GM18502 (cell line): Measurements from ENCODE around the gene MRPS33.
A peak's percentile ranks its signal among the peaks of the same experiment; 100 is the strongest.

Source experiments
- ATAC-seq: cut with Tn5 transposase; IDR thresholded peaks from one replicate; pipeline ENCODE4 v1.9.1; 2021; ENCODE audit warnings: mild to moderate bottlenecking; ENCODE audit not compliant: unreplicated experiment, poor library complexity

Gene MRPS33

GRCh38 chr7:141012696-141013344, 1.9 kb downstream of the MRPS33 start:
- no peak for ATAC-seq

DNA sequence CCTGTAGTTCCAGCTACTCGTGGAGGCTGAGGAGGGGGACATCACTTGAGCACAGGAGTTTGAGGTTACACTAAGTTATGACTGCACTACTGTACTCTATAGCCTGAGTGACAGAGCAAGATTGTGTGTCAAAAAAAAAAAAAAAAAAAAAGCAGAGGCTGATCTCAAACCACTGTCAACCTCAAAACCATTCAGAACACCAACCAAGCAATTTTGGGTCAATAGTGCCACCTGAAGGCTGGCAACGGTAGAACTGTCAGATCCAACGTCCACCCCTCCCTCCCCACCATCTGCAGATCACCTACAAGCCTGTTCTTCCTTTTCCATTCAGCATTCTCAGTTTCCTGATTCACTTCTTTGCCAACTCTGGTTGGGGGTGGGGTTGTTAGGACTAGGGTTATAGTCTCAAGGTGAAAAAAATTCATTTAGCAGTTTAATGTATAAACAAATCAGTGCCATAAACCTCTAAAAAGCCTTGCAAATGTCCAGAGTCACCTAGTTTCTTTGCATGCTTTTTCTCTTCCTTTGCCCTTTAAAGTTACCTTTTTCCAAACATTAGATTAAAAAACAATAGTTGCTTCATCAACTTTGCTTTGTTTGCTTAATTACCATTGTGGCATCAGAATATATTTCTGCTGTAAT, 2.6 kb downstream of the MRPS33 start:
- ATAC-seq, result peak; percentile 25

DNA sequence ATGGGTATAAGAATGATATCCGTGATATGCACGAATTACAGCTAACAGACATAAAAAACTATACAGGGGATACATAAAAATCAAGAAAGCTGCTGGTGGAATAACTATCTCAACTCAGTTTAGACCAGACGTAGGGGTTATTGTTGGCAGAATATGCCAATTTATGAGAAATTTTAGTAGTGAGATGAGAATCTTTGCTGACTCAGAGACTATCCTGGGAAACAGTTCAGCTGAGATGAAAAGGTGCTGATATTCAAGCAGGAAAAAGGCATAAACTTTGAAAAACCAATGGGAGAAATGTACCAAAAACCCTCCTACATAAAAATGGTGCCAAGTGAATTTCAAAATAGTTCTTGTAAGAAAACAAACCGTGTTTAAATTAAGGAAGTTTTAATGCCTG, 3.3 kb downstream of the MRPS33 start:
- no peak for ATAC-seq

- no peak for ATAC-seq
Measured at GRCh38 chr7:141003172-141004065, 11.3 kb downstream of the MRPS33 start.

DNA sequence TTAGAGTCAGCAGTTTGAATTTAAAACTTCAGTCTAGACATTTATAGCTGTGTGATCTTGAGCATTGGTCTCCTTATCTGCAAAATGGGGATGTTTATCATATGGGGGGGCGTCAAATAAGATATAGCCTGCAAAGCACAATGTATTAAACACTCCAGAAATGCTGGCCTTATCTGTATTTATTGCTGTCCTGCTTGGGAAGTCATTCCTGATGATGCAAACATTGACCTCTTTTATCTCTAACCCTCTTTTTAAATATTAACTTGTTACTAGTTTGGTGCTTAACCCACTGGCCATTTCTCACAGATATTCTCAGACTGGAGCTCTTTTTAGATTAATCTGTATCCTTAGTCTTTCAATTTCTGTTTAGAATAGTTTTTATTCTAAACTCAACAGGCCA, 13.2 kb downstream of the MRPS33 start:
- no peak for ATAC-seq

- ATAC-seq, result no peak
Measured at GRCh38 chr7:141001122-141001521, 13.6 kb downstream of the MRPS33 start.

GRCh38 chr7:140998715-140999114, 16.0 kb downstream of the MRPS33 start:
- ATAC-seq, result no peak

DNA sequence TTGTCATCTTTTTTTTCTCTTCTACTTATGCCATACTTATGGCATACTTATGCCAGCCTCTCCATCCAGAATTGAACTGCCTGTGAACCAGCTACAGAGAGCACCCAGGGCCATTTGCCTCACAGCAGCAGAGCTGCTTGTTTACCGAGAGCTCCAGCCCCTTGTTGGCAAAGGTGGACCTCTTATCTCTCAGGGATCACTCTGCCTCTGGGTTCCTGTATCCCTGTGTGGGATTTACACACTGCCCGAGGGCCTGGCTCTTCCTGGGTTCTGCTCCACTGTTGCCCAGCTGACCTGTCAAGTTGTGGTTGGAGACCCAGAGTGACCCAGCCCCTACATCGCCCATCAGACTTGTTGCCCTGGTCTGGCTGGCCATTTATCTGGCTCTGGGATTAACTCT, 22.3 kb downstream of the MRPS33 start:
- ATAC-seq, result no peak

DNA sequence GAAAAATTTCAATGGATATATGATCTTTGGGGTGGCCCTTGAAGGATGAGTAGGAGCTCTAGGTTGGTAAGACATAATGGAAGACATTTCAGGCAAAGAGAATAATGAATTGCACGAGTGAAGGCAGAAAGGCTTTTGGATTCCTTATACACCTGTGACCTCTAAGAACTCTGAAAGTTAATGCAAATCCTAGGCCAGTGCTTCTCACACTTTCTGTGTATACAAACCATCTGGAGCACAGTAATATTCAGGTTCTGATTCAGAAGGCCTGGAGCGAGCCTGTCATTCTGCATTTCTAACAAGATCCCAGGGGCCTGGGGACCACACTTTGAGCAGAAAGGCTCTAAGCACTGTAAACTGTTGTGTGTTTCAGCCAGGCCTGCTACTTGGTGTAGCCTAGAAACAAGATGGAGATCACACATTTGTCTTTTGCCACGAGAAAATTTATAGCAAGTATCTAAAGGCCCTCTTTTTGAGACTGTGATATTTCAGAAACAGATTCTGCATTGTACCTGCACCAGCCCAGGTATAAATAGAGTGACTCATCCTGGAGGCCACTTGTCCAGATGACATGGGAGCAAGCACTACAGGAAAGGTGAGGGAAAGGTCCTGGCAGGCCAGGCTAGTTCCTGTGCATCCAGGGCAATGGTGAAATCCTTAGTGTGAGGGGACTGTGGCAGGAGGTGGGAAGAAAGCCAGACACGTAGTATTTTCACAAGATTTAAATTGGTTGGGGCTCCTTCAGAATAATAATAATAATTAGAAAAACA, 24.4 kb downstream of the MRPS33 start:
- ATAC-seq, result no peak

DNA sequence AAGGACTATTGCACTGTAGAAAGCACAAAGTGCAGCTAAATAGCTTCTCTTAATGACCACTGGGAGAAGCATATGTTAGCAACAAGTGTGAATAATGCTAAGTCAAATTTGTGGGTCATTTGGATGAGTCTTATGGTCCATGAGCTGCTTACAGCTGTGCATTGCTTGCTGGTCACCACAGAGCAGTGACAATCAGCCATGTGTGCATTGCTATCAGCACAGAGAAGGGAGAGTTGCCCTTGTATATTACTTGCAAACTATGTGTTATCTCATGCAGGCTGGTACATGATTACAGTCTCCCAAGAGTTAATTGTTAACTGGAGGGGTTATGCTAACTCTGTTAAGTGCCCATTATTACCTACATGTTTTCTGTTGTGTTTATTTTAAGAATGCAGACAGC, 25.7 kb downstream of the MRPS33 start:
- ATAC-seq, result no peak

- ATAC-seq, result no peak
Measured at GRCh38 chr7:140983802-140984201, 30.9 kb downstream of the MRPS33 start.

DNA sequence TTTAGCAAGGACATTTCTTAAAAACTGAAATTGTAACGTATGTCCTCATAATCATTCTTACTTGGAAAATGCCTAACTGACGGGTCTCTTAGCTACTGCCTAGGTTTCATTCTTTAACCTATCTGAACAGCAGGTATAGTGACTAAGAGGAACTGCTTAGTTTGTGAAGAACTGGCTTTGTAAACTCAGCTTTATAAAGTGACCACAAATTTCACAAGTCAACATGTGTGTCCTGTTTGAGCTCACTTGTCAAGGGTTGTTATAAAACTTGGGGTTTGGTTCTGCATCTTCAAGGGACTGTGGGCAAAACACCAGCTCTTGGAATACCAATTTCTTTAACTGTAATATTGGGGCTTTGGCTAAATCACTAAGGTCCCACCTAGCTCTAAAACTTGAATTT, 32.2 kb downstream of the MRPS33 start:
- no peak for ATAC-seq

- ATAC-seq, result no peak
Measured at GRCh38 chr7:140981951-140982350, 32.8 kb downstream of the MRPS33 start.

DNA sequence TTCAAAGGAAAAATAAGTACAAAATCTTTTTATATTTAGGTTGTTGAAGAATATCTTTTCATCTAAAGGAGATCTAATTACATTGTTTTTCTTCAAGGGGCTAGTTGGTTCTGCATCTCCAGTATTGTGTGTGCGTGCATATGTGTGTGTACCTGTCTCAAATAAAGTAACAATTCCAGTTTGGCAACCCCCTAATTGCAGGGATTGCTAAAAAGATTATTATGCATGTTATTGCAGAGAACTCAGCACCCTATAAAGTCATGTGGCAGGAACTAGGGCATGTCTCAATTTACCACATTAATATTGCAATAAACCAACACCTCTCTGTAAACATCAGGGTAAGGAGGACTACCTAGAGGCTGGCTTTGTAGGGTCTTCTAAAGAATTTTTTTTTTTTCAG, 37.0 kb downstream of the MRPS33 start:
- no peak for ATAC-seq

GRCh38 chr7:140972876-140973829, 41.6 kb downstream of the MRPS33 start:
- ATAC-seq, result no peak

GRCh38 chr7:140972344-140972743, 42.4 kb downstream of the MRPS33 start:
- ATAC-seq, result no peak

- ATAC-seq, result no peak
Measured at GRCh38 chr7:140967438-140967837, 47.3 kb downstream of the MRPS33 start.

DNA sequence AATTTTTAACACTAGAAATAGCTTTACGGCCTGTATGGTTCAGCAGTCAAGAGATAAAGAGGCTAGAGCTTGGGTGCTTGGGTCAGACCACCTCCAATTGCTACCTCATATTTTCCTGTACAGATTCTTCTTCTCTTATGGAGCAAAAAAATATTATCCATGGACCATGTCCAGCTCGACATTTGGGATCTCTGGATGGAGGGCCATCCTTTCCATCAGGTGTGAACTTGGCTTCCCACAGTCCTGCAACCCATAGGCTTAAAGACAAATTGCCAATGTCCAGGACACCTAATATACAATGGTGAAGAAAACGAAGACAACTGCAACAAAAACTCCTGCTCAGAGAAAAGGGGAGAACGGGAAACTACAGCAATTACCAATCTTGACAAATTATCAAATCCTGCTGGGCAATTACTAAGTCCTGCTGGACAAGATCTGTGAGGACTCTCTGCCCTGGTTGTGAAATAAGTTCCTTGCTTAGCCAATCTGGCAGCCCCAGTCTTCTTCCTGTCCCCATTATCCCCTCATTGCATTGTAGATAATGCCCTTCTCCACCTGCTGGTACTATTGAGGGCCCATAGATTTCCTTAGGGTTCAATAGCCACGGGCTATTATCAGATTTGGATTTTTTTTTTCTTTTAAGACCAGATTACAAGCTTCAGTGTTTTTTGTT, 48.1 kb downstream of the MRPS33 start:
- no peak for ATAC-seq

DNA sequence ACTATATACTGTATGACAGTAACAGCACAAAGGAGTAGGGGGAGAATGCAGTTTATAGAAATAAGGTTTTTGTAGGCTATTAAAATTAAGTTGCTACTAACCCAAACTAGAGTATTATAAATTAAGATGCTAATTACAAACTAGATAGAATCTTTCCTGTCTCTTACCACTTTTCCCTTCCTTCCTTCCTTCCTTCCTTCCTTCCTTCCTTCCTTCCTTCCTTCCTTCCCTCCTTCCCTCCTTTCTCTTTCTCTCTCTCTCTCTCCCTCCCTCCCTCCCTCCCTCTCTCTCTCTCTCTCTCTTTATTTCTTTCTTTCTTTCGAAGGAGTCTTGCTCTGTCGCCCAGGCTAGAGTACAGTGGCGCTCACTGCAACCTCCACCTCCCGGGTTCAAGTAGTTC, 53.6 kb downstream of the MRPS33 start:
- no peak for ATAC-seq
